ENCODE results near the gene IL17F. TPM values are rescaled to one million over a fixed set of nuclear protein-coding genes. Genes with fewer than 3 reads are reported as not detected.

IL17F gene
- total RNA-seq, 2 donors from 2014 or later: 0.32 TPM; not detected in 1

- H3K9ac ChIP-seq (ENCODE audit: low read depth in 2 of 2, low read length in 2 of 2): no peak overlapping the region
- H3K36me3 ChIP-seq: no peaks in the 10 kb centered on the region
- no peak for DNase-seq
- intact Hi-C loops (cut with DNase I): loop anchor here (5.0 kb wide), 1 partner anchor 169 kb away; no protein-coding TSS in a partner anchor
- H3K9me3 ChIP-seq: no peaks in the 10 kb centered on the region
- no peak overlapping the region for H3K27ac ChIP-seq
- H3K4me3 ChIP-seq: no peak overlapping the region
- TF ChIP-seq CTCF (IDR thresholded peaks at IDR 0.05): no peak
- H3K27me3 ChIP-seq: no peaks in the 10 kb centered on the region
- H3K4me1 ChIP-seq: no peaks in the 10 kb centered on the region
These were observed 12.7 kb downstream of the IL17F start for GRCh38 chr6:52231406-52232127.

GRCh38 chr6:52230685-52231084, 13.6 kb downstream of the IL17F start:
- no peaks in the 10 kb centered on the region for H3K27me3 ChIP-seq
- TF ChIP-seq CTCF (IDR thresholded peaks at IDR 0.05): no peak
- H3K9me3 ChIP-seq: no peaks in the 10 kb centered on the region
- H3K4me3 ChIP-seq: no peak overlapping the region
- intact Hi-C loops (cut with DNase I): loop anchor here (5.0 kb wide), 1 partner anchor 168 kb away; no protein-coding TSS in a partner anchor
- no peak overlapping the region for H3K9ac ChIP-seq (ENCODE audit: low read depth in 2 of 2, low read length in 2 of 2)
- no peaks in the 10 kb centered on the region for H3K4me1 ChIP-seq
- H3K27ac ChIP-seq: no peak overlapping the region
- no peaks in the 10 kb centered on the region for H3K36me3 ChIP-seq
- no peak for DNase-seq

GRCh38 chr6:52227495-52227894, 16.8 kb downstream of the IL17F start:
- Histone ChIP-seq H3K4me1 (no peaks in the 10 kb centered on the region), H3K36me3 (no peaks in the 10 kb centered on the region), H3K27ac (no peak overlapping the region), H3K9me3 (no peaks in the 10 kb centered on the region), H3K9ac (ENCODE audit: low read depth in 2 of 2, low read length in 2 of 2) (no peak overlapping the region), H3K27me3 (no peaks in the 10 kb centered on the region), H3K4me3 (no peak overlapping the region)
- no peak for TF ChIP-seq CTCF (IDR thresholded peaks at IDR 0.05)
- DNase-seq: no peak
- intact Hi-C loops (cut with DNase I): no loop called here

GRCh38 chr6:52221302-52221701, 23.0 kb downstream of the IL17F start:
- TF ChIP-seq CTCF (IDR thresholded peaks at IDR 0.05): no peak
- Histone ChIP-seq H3K27ac (no peak overlapping the region), H3K4me3 (no peak overlapping the region), H3K27me3 (no peaks in the 10 kb centered on the region), H3K36me3 (no peaks in the 10 kb centered on the region), H3K9me3 (no peaks in the 10 kb centered on the region), H3K9ac (ENCODE audit: low read depth in 2 of 2, low read length in 2 of 2) (no peak overlapping the region), H3K4me1 (no peaks in the 10 kb centered on the region)
- DNase-seq: no peak
- intact Hi-C loops (cut with DNase I): no loop called here

DNA sequence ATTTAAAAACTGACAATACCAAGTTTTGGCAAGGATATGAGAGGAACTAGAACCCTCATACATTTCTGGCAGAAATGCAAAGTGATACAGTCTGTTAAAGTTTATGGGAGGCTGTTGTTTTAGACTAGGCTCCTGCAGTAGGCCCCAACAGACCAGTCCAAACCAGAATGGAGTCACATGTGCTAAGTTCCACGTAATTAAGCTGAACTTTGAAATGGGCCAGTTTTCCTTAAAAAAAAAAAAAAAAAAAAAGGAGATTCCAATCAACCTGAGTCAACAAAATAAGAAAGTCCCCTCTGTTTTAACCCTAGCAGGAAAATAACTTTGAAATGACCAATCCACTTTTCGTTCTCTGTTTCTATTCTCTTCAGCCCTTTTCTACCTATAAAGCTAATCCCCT, 26.5 kb downstream of the IL17F start:
- Histone ChIP-seq H3K36me3 (no peaks in the 10 kb centered on the region), H3K4me3 (no peak overlapping the region), H3K4me1 (no peaks in the 10 kb centered on the region), H3K27me3 (no peaks in the 10 kb centered on the region), H3K9ac (ENCODE audit: low read depth in 2 of 2, low read length in 2 of 2) (no peak overlapping the region), H3K27ac (no peak overlapping the region), H3K9me3 (no peaks in the 10 kb centered on the region)
- TF ChIP-seq CTCF (IDR thresholded peaks at IDR 0.05): no peak
- intact Hi-C loops (cut with DNase I): no loop called here
- no peak for DNase-seq

Data from colonic mucosa (tissue), 4 donors.